GM18907 (cell line): ENCODE data around the gene TRMT2A.

Source experiments
- ATAC-seq: cut with Tn5 transposase; IDR thresholded peaks from one replicate; pipeline ENCODE4 v1.9.1; 2021; ENCODE audit warnings: mild to moderate bottlenecking, moderate library complexity; ENCODE audit not compliant: unreplicated experiment

Gene TRMT2A

DNA sequence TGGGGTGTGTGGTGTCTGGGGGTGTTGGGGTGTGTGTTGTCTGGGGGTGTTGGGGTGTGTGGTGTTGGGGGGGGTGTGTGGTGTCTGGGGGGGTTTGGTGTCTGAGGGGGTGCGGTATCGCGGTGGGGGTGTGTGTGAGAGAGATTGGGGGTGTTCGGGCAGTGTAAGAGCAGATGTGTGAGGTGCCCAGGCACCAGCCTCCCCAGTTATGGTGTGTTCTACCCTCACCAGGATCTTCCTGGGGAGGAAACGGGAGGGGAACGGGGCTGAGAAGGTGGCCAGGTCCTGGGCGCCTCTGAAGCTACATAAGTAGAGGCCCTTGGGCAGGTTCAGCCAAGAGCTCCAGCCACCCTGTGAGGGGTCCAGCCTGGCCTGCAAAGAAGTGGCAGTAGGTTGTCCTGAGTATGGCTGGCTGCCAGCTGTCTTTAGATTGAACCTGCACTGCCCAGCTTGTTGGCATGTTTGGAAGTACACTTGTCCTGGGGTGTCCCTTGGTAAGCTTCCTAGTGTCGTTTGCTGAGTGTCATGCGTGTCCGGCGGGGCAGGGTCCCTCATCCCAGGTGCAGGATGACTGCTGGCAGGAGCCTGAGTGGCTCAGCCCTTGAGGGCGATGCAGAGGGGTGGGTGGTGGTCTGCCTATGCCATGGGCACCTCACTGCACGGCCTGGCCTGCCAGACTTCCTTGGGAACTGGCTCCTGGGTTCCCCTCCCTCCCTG, 6.5 kb upstream of the TRMT2A start:
- ATAC-seq: no peak

DNA sequence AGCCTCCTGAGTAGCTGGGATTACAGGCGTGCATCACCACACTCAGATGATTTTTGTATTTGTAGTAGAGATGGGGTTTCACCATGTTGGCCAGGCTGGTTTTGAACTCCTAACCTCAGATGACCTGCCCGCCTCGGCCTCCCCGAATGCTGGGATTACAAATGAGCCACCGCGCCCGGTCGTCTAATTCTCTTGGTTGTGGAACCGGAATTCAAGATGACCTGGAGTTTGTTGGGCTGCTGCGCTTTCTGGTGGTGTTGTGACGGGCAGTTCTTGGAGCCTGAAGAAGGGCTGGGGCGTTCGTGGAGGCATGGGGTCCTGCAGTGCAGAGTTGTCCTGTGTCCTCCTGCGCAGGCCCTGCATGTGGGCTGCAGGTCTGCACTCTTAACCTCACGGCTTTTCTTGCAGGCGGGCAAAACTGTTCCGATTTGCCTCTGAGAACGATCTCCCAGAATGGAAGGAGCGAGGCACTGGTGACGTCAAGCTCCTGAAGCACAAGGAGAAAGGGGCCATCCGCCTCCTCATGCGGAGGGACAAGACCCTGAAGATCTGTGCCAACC, 4.9 kb upstream of the TRMT2A start:
- ATAC-seq: no peak

DNA sequence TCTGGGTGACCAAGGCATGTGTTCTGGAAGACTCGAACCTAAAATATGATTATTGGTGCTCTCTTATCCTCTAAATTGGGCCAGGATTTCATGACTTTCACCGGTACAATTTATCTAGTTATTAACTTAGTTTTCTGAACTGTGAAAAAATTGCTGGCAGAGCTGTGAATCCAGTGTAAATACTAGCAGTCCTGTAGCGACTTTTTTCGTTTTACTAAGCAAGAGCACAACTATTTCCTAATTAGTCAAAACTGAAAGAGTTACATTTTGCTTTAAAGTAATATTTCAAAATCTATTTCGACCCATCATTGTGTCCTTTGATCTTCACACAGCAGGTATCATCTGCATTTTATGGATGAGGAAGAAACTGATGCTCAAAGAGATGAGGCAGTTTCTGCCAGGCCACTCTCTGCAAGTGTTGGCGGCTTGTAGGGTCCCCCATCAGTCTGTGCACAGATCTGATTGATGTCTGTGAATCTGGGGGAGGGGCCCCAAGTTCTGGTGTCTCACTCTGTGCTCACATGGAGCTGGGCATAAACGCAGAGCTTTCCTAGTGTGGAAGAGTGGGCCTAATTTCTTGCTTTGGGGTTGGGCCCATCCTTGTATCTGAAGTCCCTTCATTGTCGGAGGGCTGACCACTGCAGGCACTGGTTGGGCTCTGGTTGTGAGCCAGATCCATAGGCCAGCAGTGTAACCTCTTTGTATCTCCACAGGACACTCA, 1.4 kb upstream of the TRMT2A start:
- ATAC-seq: no peak

GRCh38 chr22:20117633-20118299, 740 bp upstream of the TRMT2A start:
- ATAC-seq: peak; percentile 21

DNA sequence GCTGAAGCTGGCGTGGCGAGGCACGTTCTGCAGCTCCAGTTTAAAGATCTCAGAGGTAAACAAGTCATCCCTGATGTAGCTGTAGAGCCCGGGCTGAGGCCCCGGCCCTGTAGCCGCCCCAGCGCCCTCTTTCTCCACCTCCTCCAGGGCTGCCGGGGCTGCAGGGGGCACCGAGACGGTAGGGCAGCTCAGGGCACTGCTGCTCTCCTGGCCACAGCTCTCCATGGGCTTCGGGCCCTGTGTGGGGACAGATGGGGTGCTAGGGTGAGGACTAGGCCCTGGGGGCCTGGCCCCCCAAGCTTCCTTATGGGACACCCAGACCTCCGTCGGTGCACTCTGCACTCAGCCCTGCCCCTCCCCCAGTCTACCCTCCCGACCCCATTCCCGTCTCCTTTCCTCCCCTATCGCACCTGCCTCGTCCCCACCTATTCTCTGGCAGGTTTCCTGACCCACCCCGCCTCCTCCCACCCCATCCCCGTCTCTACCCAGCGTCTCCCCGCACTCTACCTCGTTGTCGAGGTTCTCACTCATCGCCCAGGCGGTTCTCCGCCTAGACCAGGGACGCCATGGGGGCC, 563 bp downstream of the TRMT2A start:
- ATAC-seq: no peak

- no peak for ATAC-seq
Measured at GRCh38 chr22:20115691-20116375, 1.2 kb downstream of the TRMT2A start, which contains the start of gene RANBP1. RANBP1 (plus strand) TSS chr22:20116104; CDS start chr22:20116185, 81 bp downstream.

GRCh38 chr22:20114506-20115475, 2.2 kb downstream of the TRMT2A start:
- ATAC-seq: no peak

GRCh38 chr22:20113551-20114310, 3.3 kb downstream of the TRMT2A start:
- ATAC-seq: no peak

- ATAC-seq: no peak
Measured at GRCh38 chr22:20112623-20113511, 4.2 kb downstream of the TRMT2A start.

- ATAC-seq: no peak
Measured at GRCh38 chr22:20111689-20112622, 5.1 kb downstream of the TRMT2A start.

- no peak for ATAC-seq
Measured at GRCh38 chr22:20111045-20111688, 5.9 kb downstream of the TRMT2A start.

DNA sequence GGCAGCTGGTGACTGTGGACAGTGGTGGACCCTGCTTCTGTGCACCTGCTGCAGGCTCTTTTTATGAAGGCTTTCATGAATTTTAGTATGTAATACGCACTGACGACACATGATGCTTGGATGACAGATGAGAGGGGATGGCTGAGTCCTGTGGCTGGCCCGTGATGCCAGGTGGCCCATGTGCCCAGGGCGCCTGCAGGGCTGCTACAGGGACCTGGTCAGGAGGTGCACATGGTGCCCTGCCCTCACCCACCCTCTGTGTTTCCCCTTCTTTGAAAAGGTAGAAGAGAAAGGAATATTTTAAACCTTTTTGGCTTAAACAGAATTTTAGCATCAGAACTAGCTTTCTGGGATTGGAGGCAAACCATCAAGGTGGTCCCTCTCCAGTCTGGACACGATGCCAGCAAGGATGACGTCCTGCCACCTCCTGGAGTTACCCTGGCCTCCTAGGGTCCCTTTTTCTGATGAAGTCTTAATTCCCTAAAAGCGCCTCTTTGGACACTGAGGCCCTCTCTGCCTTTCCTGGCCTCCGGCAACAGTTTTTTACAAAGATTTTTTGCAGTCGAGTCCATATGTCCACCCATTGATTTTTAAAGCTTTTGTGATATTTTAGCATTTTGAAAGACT, 6.6 kb downstream of the TRMT2A start:
- ATAC-seq: no peak

DNA sequence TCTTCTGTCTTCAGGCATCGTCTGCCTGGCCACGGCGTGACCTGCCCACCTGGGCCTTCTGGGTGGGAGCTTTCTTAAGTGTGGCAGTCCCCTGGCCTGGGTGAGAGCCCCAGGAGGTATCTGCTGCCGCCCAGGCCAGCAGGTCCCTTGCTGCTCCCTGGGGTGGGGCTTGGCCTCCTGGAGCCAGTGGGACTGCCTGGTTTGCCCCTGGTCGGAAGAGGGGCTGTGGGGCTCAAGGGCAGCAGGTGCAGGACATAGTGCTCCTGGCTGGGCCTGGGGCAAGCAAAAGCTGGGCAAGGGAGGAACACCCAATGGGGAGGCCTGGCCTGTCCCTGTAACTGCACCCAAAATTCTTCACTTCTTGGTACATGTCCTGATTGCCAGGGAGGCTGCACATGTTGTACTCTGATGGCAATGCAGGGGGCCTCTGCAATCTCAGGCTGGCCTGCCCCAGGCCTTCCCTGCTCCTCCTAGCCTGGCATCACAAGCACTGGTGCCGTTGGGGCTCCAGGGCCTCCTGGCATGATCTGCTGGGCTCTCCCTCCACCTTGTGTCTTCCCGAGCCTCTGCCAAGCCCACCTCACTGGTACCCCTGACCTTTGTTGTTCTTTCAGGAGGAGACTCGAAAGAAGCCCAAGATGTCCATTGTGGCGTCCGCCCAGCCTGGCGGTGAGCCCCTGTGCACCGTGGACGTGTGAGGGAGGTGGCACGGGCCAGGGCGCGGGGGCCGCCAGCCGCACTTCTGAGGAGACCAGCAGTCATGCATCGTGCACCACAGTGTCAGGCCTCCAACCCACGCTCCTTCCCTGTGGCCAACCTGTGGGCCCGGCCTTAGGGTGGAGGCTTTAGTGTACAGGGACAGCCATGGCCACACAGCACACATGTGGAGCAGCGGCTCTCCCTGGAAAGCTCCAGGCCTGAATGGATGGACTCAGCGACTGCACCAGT, 7.3 kb downstream of the TRMT2A start:
- no peak for ATAC-seq

DNA sequence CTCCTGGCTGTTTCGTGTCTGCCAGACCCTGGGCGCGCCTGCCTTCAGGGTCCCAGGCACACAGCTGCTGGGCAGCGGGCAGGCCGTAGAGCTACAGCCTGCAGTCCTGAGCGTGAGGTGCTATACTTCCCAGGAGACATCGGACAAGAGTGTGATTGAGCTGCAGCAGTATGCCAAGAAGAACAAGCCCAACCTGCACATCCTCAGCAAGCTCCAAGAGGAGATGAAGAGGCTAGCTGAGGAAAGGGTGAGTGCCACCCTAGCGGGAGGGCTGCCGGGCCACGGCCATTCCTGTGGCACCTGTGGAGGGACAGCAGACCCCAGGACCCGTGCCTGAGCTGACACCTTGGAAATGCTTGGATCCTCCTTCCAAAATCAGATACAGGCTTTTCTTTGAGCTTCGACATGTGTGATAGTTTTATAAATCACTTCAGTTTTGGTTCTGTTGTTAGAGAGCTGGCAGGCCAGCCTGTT, 8.2 kb downstream of the TRMT2A start:
- ATAC-seq: no peak
